ENCODE data around the gene GRID1.

GRID1 gene

GRCh38 chr10:86292462-86293395 is 73.9 kb downstream of the GRID1 start:
- DNase-seq (ENCODE audit: low spot score) = no peak

DNA sequence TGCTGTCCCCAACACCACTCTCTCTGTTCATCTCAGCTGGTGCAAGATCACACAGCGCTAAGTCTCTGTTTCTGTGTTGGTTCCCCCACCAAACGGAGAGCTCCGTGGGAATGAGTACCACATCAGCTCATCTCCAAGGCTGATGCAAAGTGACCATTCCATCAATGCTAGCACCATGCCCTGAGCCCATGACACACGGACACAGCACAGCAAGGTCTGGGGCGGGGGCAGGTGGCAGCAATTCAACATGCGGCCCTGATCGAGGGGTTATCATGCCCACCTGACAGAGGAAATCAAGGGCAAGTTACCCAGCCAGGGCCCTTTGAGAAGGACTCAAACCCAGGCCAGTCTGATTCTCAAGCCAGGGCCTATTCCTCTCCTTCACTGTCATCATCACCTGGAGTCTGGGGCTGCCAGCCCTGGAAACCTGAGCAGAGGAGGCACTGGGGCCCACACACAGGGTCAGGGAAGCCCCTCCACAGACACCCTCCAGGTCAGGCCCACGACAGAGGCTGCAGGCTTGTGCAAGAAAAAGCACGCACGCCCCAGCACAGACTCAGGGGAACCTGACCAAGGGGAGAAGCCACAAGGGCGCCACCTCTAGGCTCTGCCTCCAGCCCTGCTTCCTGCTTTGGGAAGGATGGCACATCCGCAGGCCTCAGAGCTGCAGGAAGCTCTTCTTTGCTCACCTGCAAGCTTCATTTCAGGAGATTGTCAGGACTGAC is 74.8 kb downstream of the GRID1 start:
- no peak for DNase-seq (ENCODE audit: low spot score)

DNA sequence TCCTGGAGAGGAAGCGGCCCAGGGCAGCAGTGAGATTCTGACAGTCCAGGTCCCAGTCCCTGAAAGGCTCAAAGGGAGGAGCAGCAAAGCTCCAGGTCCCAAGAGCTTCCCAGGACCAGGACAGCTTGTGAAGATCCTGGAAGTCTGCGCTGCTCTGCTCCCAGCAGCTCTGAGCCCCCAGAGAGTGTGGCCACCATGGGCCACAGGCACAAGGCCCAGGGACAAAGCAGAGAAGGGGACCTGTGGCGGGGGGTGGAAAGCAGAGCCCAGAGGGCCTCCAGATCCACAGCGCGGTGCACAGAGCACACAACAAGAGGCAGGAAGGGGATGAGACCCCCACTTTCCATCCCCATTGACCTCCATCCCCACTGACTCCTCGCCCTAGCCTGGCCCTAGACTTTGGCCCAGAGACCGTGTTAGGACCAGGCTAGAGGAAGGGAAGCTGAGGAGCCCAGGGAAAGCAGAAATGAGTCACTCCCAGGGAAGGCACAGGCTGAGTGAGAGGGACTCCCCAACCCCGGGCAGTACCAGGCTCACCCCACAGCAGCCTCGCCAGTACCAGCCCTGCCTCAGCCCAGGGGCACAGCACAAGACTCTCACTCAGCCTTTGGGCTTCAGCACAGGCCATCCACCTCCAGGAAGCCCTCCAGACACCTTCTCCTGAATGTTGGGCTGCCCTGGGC is 75.5 kb downstream of the GRID1 start:
- DNase-seq (ENCODE audit: low spot score) = no peak

GRCh38 chr10:86289577-86289868 is 77.1 kb downstream of the GRID1 start:
- DNase-seq (ENCODE audit: low spot score) = no peak

DNA sequence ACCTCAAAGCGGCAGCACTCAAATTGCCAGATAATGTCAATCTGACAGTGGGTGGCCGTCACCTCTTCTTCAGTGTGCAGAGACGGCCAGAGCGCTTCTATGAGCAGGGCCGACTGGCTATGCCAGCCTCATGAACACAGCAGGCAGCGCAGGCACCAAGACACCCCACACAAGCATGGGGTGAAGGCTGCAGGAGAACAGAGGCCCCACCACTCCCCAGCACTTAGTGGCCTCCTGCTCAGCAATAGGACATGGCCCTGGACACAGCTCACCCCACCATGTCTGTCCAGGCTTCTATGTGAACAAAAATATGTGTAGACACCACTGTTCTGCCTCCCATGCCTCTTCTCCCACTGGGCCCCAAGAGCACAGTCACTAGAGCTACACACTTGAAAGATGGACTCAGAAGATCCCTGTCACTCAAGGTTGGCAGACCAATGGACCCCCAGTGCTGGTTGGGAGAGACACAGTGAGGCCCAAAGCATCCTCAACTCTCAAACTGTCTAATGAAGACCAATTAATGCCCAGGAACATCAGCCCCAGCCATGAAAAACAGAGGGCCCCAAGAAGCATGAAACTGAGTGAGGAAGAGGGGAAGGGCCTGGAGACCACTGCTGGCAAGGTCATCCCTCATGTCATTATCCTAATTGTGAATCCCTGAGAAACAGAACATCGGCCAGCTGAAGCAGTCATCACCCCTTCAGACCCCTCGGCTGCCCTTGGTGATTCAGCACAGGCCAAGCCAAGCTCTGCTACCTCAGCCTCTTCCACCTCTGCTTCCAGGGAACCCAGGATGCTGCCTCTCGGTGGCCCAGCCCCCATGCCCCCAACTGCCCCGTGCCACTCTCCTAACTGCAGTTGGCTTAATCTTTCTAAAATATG is 77.7 kb downstream of the GRID1 start:
- DNase-seq (ENCODE audit: low spot score) = no peak

DNA sequence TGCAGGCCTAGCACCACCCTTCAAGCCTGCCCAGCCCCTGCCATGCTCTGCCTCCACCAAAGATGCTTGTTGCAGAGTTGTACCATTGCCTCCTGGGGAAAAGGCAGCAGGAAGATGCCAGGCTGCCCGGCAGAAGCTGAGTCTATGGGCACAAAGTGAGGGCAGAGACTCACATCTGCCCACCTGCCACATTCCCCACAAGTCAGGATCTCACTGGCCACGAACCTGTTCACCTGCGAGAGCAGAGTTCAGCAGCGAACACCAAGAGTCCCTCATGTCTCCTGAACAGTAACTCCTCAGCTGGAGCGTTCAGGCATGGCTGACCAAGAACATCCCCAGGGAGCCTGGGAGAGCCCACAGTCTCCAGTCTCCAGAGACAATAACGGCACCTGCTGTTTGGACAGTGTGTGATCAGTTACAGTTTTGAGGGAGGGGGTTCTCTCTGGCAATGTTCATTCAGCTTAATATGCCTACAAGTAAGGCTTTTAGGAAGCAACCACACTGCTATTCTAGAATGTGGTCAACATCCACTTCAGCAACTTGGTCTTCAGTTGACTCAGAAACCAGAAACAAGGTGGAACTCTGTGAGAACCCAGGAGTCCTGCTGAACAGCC is 78.5 kb downstream of the GRID1 start:
- no peak for DNase-seq (ENCODE audit: low spot score)

- DNase-seq (ENCODE audit: low spot score) = no peak
Observed at GRCh38 chr10:86287110-86287793, 79.3 kb downstream of the GRID1 start.

DNA sequence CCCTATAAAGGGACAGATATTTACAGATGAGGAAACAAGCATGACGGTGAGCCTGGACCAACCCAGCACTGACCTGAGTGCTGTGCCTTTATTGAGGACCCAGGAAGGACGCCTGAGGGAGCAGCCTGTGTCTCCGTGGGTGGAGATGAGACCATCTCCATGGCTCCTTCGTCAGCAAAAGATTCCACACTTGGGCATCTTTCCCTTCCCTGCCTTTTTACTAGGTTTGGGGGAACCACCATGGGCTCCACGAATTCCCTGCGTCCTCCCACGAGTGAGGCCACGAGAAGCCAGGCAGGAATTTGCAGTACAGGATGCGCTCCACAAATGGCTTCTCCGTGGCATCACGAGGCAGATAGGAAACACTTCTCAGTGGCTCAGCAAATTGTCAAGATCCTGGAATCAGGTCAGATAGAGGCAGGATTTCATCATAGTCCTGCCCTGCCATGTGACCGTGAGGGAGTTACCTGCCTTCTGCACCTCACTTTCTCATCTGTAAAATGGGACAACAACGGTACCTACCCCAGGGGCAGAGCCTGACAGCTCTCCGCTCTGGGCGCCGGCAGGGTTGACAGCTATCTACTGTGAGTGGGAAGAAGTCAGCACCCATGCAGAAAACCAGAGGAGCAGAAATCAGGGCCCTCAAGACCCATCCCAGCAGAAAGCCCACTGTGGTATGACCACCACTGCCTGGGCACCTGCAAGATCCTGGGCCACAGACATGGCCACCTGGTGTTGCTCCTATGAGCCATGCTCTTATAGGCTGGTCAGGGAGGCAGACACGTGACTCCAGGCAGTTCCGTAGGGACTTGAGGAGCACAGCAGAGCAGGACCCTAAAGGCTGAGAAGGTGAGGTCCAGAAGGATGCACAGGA is 80.1 kb downstream of the GRID1 start:
- DNase-seq (ENCODE audit: low spot score) = no peak

GRCh38 chr10:86285136-86285790 is 81.3 kb downstream of the GRID1 start:
- DNase-seq (ENCODE audit: low spot score) = no peak

- no peak for DNase-seq (ENCODE audit: low spot score)
Observed at GRCh38 chr10:86284355-86285105, 82.1 kb downstream of the GRID1 start.

DNA sequence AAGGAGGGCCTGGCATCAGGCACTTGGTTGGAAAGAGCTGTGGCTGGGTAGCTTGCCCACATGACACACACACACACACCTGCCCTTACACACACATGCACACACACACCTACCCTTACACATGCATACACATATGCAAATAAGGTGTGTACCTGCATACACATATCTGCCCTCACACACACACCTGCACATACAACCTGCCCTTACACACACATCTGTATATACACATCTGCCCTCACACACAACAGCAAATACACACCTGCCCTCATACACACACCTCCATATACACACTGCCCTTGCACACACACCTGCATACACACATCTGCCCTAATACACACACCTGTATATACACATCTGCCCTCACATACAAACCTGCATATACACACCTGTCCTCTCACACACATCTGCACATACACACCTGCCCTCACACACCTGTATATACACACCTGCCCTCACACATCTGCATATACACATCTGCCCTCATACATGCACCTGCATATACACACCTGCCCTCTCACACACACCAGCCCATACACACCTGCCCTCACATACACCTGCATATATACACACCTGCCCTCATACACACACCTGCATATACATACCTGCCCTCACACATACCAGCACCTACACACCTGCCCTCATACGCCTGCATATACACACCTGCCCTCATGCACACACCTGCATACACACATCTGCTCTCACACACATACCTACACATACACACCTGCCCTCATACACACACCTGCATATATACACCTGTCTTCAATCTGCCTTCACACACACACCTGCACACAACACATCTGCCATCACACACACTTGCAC is 82.9 kb downstream of the GRID1 start:
- no peak for DNase-seq (ENCODE audit: low spot score)

DNA sequence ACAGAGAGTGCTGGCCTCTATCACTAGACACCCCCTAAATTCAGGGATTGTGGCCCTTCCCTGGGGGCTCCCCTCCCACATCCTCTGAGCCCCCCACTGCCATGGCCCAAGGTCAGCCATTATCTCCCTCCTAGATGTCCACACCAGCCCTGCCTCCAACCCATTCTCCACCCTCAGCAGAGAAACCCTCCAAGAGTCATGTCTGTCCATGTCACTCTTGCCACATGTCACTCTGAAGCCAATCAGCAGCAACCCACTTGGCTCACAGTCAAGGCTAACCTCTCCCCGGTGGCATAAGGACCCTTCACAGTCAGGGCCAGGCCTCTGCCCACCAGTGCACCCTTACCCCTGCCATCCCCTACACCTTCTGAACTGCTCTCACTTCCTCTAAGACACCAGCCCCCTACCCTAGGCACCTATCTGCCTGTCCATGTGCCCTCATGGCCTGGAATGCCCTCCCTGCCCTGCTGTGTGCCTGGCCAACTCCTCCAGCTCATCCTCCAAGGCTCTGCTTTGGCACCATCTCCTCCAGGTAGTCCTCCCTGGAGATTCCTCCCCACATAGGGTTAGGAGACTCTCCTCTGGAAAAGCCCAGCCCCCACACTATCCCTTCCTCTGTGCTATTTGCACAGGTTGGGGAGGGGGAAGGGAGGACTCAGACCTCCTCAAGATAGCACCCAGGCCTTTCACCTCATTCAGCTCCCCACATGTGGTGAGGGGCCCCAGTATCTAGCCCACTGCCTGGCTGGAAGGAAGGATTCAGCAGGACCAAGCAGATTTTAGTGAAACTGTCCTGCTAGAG is 83.7 kb downstream of the GRID1 start:
- no peak for DNase-seq (ENCODE audit: low spot score)

DNA sequence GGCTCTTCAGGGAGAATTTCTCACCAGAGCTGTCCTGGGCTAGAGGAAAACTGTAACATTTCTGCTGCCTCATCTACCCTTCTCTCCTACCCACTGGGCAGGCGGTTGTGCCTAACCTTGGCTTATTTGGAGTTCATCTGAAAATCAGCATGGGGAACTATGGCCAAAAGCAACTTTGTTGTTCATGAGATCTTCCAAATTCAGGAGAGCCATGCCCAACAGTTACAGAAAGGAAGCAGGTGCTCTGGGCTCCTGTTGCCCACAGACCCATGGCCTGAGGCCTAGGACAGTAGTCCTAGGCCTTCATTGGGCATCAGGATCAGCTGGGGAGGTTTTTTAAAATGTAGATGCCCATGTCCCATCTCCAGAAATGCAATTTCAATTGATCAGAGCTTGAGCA is 85.2 kb downstream of the GRID1 start:
- DNase-seq (ENCODE audit: low spot score) = no peak

DNA sequence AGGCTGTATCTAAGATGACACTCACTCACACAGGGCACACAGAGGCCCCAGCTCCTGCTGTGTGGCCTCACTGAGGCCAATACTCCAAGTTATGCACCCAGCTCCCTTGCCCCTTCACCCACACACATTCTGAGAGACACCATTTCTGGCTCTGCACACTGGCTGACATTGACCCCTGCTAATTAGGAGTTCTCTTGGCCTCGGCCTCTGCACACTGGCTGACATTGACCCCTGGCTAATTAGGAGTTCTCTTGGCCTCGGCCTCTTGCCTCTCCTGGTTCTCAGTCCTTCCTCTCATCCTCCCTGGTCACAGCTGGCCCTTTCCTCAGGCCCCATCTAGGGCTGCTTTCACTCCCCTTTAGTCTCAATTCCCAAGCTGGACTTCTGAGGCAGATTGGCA is 97.3 kb downstream of the GRID1 start:
- no peak for DNase-seq (ENCODE audit: low spot score)

DNA sequence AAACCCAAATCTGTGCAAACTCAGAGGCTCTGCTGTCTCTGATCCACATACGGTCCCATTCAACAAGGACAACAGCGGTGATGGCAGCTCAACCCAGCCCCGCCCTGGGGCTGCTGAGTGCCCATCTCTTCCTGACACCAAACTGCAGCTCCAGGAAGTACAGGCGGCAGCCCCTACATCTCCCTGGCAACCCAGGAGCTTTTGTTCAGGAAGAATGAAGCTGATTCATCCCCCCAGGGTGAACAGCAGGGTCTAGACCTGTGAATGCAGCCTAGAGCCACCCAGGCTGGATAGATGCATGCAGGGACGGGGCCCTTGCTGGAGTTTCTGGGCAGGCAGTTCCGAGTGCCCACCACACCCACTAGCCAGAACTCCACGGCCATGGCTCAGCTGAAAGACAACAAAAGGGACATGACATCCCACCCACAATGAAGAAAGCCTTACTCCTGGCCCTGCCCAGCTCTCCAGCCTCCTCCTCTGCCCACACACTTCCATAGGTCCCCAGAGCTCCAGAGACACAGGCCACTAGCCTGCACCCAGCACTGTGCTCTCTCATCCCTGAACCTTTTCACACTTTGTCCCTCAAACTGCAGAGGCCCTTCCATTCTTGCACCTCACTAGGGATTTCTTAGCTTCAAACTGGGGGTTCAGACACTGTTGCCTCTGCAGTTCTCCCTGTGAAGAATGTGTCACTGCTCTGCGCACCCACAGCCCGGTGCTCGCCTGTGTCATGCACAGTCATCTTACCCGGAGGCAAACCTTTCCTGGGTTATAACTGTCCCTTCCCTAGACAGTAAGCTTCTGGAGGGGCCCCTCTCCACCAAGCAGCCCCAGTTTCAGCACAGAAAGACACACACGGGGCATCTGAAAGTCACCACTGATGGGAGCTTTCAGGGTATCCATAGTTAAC is 99.1 kb downstream of the GRID1 start:
- no peak for DNase-seq (ENCODE audit: low spot score)

Measured in germinal center (tissue), 1 donor.